IMR-90 (cell line): ENCODE data around the gene ASAP2.

Experiments used
- CHD1 ChIP-seq: IDR thresholded peaks from 2 replicates; pipeline ENCODE4 v1.6.1; 2012; ENCODE audit warnings: low read depth, low read length, improper control_type of control experiment
- NFE2L2 ChIP-seq: fragments of 150-350 bp; IDR thresholded peaks from 2 replicates; pipeline ENCODE4 v1.6.1; 2016; ENCODE audit warnings: low read depth, mild to moderate bottlenecking, low read length
- POLR2A ChIP-seq: IDR thresholded peaks from 2 replicates; pipeline ENCODE4 v1.6.1; 2012; ENCODE audit warnings: mild to moderate bottlenecking, low read depth, low read length
- RAD21 ChIP-seq: IDR thresholded peaks from 2 replicates; pipeline ENCODE4 v1.6.1; 2012; ENCODE audit warnings: low read length, improper control_type of control experiment
- RCOR1 ChIP-seq: IDR thresholded peaks from 2 replicates; pipeline ENCODE4 v1.6.1; 2012; ENCODE audit warnings: mild to moderate bottlenecking, low read length, improper control_type of control experiment; ENCODE audit not compliant: insufficient replicate concordance
- RFX5 ChIP-seq: IDR thresholded peaks from 2 replicates; pipeline ENCODE4 v1.8.0; 2012; ENCODE audit warnings: low read depth, mild to moderate bottlenecking, low read length, moderate library complexity
- SMC3 ChIP-seq: fragments of 150-350 bp; IDR thresholded peaks from 2 replicates; pipeline ENCODE4 v1.6.1; 2016; ENCODE audit warnings: low read depth, mild to moderate bottlenecking, antibody characterized with exemption, low read length, moderate library complexity
- TF ChIP-seq, protein P1 (sequence below): conservative IDR thresholded peaks from 2 replicates; pipeline ENCODE4 v1.5.1; 2012; ENCODE audit warnings: mild to moderate bottlenecking, low read depth, low read length, improper control_type of control experiment

DNA sequence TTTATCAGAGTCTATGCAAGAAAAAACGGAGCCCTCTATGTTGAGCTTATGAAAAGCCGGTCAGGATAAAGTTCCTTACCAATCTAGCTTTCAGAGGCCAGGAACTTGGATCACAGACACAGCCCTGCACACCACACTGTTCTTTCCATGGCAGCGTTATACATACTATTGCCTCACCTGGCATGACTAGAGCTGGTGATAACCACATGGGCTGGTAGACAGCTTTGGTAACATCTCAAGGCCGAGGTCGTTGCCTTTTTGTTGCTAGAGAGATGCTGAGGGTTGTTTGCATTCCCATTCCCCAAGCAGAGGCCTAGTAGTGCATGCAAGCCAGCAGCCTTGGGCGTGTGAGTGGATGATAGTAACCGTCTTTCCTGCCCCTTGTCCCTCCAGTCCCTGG lies 138.7 kb downstream of the ASAP2 start:
- no peak for TF ChIP-seq SMC3
- TF ChIP-seq RFX5 = no peak
- TF ChIP-seq NFE2L2 = no peak
- no peak for TF ChIP-seq RAD21
- no peak for TF ChIP-seq RCOR1
- no peak for TF ChIP-seq POLR2A
- TF ChIP-seq, protein P1, sequence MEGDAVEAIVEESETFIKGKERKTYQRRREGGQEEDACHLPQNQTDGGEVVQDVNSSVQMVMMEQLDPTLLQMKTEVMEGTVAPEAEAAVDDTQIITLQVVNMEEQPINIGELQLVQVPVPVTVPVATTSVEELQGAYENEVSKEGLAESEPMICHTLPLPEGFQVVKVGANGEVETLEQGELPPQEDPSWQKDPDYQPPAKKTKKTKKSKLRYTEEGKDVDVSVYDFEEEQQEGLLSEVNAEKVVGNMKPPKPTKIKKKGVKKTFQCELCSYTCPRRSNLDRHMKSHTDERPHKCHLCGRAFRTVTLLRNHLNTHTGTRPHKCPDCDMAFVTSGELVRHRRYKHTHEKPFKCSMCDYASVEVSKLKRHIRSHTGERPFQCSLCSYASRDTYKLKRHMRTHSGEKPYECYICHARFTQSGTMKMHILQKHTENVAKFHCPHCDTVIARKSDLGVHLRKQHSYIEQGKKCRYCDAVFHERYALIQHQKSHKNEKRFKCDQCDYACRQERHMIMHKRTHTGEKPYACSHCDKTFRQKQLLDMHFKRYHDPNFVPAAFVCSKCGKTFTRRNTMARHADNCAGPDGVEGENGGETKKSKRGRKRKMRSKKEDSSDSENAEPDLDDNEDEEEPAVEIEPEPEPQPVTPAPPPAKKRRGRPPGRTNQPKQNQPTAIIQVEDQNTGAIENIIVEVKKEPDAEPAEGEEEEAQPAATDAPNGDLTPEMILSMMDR = no peak
- no peak for TF ChIP-seq CHD1
